Left ventricle myocardium inferior (tissue), 1 donor: ENCODE results near the gene INTS2. TPM values are rescaled to one million over a fixed set of nuclear protein-coding genes. Genes with fewer than 3 reads are reported as not detected.

Experiments used
- DNase-seq: peaks from one replicate; pipeline ENCODE4 v3.0.0-alpha.2; 2020
- H3K27ac ChIP-seq: fragments of 200-600 bp; replicated peaks from 2 replicates; pipeline ENCODE4 v1.8.0; 2021
- H3K27me3 ChIP-seq: fragments of 200-600 bp; 2 replicates; pipeline ENCODE4 v1.8.0; 2021; ENCODE audit warnings: low read depth
- H3K36me3 ChIP-seq: fragments of 200-600 bp; 2 replicates; pipeline ENCODE4 v1.8.0; 2021
- H3K4me1 ChIP-seq: fragments of 200-600 bp; 2 replicates; pipeline ENCODE4 v1.8.0; 2021
- H3K4me3 ChIP-seq: fragments of 200-600 bp; 2 replicates; pipeline ENCODE4 v1.8.0; 2021; ENCODE audit warnings: mild to moderate bottlenecking, moderate library complexity
- H3K9me3 ChIP-seq: fragments of 200-600 bp; replicated peaks from 2 replicates; pipeline ENCODE4 v1.8.0; 2021
- intact Hi-C: fragments of 100-400 bp; cut with micrococcal nuclease; formaldehyde crosslinking; loops from one replicate; pipeline ENCODE4 v1.11.0; 2022
- total RNA-seq: library from RNA; stranded (reverse); fragmentation: NEBNext Ultra II Directional; extraction: Animal tissue kit (Norgen Biotek cat#: 25700); gene quantifications from one replicate; pipeline ENCODE4 v1.2.1, GENCODE V29; 2021
- TF ChIP-seq, protein P1 (sequence below): fragments of 200-600 bp; IDR thresholded peaks from 2 replicates; pipeline ENCODE4 v1.8.0; 2021; ENCODE audit warnings: antibody characterized with exemption, mild to moderate bottlenecking, borderline replicate concordance
- donor health status: DM: no; HTN: yes; CAD: no; lungs with severe emphysema.

Gene INTS2
- total RNA-seq, 1 donor from 2014 or later: 10.9 TPM

- intact Hi-C loops: no loop called here
- Histone ChIP-seq H3K27me3 (no peaks in the 10 kb centered on the region), H3K36me3 (no peaks in the 10 kb centered on the region), H3K4me1 (no peaks in the 10 kb centered on the region), H3K9me3 (no peaks in the 10 kb centered on the region), H3K4me3 (no peak overlapping the region), H3K27ac (no peak overlapping the region)
- TF ChIP-seq, protein P1, sequence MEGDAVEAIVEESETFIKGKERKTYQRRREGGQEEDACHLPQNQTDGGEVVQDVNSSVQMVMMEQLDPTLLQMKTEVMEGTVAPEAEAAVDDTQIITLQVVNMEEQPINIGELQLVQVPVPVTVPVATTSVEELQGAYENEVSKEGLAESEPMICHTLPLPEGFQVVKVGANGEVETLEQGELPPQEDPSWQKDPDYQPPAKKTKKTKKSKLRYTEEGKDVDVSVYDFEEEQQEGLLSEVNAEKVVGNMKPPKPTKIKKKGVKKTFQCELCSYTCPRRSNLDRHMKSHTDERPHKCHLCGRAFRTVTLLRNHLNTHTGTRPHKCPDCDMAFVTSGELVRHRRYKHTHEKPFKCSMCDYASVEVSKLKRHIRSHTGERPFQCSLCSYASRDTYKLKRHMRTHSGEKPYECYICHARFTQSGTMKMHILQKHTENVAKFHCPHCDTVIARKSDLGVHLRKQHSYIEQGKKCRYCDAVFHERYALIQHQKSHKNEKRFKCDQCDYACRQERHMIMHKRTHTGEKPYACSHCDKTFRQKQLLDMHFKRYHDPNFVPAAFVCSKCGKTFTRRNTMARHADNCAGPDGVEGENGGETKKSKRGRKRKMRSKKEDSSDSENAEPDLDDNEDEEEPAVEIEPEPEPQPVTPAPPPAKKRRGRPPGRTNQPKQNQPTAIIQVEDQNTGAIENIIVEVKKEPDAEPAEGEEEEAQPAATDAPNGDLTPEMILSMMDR: no peak
- no peak for DNase-seq
Observed at GRCh38 chr17:61846761-61847375, 80.9 kb downstream of the INTS2 start.

- intact Hi-C loops: no loop called here
- no peak overlapping the region for H3K27ac ChIP-seq
- TF ChIP-seq, protein P1: no peak
- no peak overlapping the region for H3K4me3 ChIP-seq
- no peaks in the 10 kb centered on the region for H3K9me3 ChIP-seq
- H3K36me3 ChIP-seq: no peaks in the 10 kb centered on the region
- H3K4me1 ChIP-seq: no peaks in the 10 kb centered on the region
- H3K27me3 ChIP-seq: no peaks in the 10 kb centered on the region
- no peak for DNase-seq
Observed at GRCh38 chr17:61846088-61846487, 81.7 kb downstream of the INTS2 start.

DNA sequence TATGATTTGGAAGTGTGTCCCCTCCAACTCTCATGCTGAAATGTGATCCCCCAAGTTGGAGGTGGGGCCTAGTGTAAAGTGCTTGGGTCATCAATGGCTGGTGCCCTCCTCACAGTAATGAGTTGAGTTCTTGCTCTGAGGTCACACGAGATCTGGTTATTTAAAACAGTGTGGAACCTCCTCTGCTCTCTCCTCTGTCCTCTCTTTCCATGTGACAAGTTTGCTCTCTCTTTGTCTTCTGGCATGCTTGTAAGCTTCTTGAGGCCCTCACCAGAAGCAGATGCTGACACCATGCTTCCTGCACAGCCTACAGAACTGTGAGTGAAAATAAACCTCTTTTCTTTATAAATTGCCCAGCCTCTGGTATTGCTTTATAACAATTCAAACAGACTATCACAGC lies 84.3 kb downstream of the INTS2 start:
- no peak for DNase-seq
- H3K36me3 ChIP-seq: no peaks in the 10 kb centered on the region
- no peaks in the 10 kb centered on the region for H3K4me1 ChIP-seq
- H3K27ac ChIP-seq: no peak overlapping the region
- TF ChIP-seq, protein P1: no peak
- intact Hi-C loops: no loop called here
- no peaks in the 10 kb centered on the region for H3K9me3 ChIP-seq
- no peak overlapping the region for H3K4me3 ChIP-seq
- no peaks in the 10 kb centered on the region for H3K27me3 ChIP-seq

DNA sequence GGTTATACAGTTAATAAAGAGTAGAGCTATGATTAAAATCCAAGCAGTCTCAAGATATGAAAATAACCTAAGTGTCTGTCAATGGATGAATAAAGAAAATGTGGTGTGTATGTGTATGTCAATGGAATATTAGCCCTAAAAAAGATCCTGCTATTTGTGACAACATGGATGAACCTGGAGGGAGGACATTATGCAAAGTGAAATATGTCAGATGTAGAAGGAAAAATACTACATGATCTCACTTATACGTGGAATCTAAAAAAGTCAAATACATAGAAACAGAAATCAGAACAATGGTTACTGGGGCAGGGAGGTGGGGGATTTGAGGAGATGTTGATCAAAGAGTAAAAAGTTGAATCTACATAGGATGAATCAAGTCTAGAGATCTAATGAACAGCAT lies 84.9 kb downstream of the INTS2 start:
- DNase-seq: no peak
- H3K27me3 ChIP-seq: no peaks in the 10 kb centered on the region
- no peak overlapping the region for H3K4me3 ChIP-seq
- TF ChIP-seq, protein P1: no peak
- no peaks in the 10 kb centered on the region for H3K4me1 ChIP-seq
- H3K9me3 ChIP-seq: no peaks in the 10 kb centered on the region
- no peaks in the 10 kb centered on the region for H3K36me3 ChIP-seq
- H3K27ac ChIP-seq: no peak overlapping the region
- intact Hi-C loops: no loop called here

GRCh38 chr17:61839300-61839786 lies 88.4 kb downstream of the INTS2 start:
- DNase-seq: no peak
- Histone ChIP-seq H3K27me3 (no peaks in the 10 kb centered on the region), H3K4me3 (no peak overlapping the region), H3K36me3 (no peaks in the 10 kb centered on the region), H3K9me3 (no peaks in the 10 kb centered on the region), H3K4me1 (no peaks in the 10 kb centered on the region), H3K27ac (no peak overlapping the region)
- intact Hi-C loops: no loop called here
- TF ChIP-seq, protein P1: no peak
